ENCODE data around the gene EFCC1.

Gene EFCC1

GRCh38 chr3:129025691-129026435 is 24.8 kb downstream of the EFCC1 start:
- intact Hi-C loops (cut with DNase I) = no loop called here
- peak in 3 of 42 donors; percentile 7 to 19 (median 18) for DNase-seq

GRCh38 chr3:129026728-129027543 is 25.8 kb downstream of the EFCC1 start:
- DNase-seq = peak; percentile 66 to 92 (median 84)
- intact Hi-C loops (cut with DNase I) = no loop called here

- intact Hi-C loops (cut with DNase I) = no loop called here
- DNase-seq = no peak
Observed at GRCh38 chr3:129027544-129027880, 26.4 kb downstream of the EFCC1 start.

- DNase-seq = no peak
- intact Hi-C loops (cut with DNase I) = no loop called here
Observed at GRCh38 chr3:129028866-129029265, 27.8 kb downstream of the EFCC1 start.

GRCh38 chr3:129030611-129031010 is 29.5 kb downstream of the EFCC1 start:
- intact Hi-C loops (cut with DNase I) = no loop called here

GRCh38 chr3:129031476-129032215 is 30.5 kb downstream of the EFCC1 start:
- no peak for DNase-seq
- intact Hi-C loops (cut with DNase I) = no loop called here

More at GRCh38 chr3:129030611-129031010, 29.5 kb downstream of the EFCC1 start:
- DNase-seq = no peak

- DNase-seq = no peak
- intact Hi-C loops (cut with DNase I) = no loop called here
Observed at GRCh38 chr3:129032716-129033115, 31.6 kb downstream of the EFCC1 start.

GRCh38 chr3:129033151-129033550 is 32.0 kb downstream of the EFCC1 start:
- intact Hi-C loops (cut with DNase I) = no loop called here
- no peak for DNase-seq

GRCh38 chr3:129033633-129034321 is 32.7 kb downstream of the EFCC1 start:
- DNase-seq = no peak
- intact Hi-C loops (cut with DNase I) = no loop called here

GRCh38 chr3:129034642-129035041 is 33.5 kb downstream of the EFCC1 start:
- no peak for DNase-seq
- intact Hi-C loops (cut with DNase I) = no loop called here

GRCh38 chr3:129035360-129036221 is 34.5 kb downstream of the EFCC1 start:
- no peak for DNase-seq
- intact Hi-C loops (cut with DNase I) = no loop called here

GRCh38 chr3:129036222-129037092 is 35.4 kb downstream of the EFCC1 start:
- no peak for DNase-seq
- intact Hi-C loops (cut with DNase I) = no loop called here

- DNase-seq = no peak
- intact Hi-C loops (cut with DNase I) = no loop called here
Observed at GRCh38 chr3:129037093-129037419, 36.0 kb downstream of the EFCC1 start.

GRCh38 chr3:129038121-129038855 is 37.2 kb downstream of the EFCC1 start:
- intact Hi-C loops (cut with DNase I) = no loop called here
- DNase-seq = no peak

- peak in 4 of 42 donors; percentile 20 to 45 (median 30) for DNase-seq
- intact Hi-C loops (cut with DNase I) = no loop called here
Observed at GRCh38 chr3:129039271-129040038, 38.4 kb downstream of the EFCC1 start.

- intact Hi-C loops (cut with DNase I) = no loop called here
Observed at GRCh38 chr3:129040039-129040336, 38.9 kb downstream of the EFCC1 start.

More at GRCh38 chr3:129040039-129040336, 38.9 kb downstream of the EFCC1 start:
- DNase-seq = no peak
